ENCODE measurements around the gene KRT34. TPM values are rescaled to one million over a fixed set of nuclear protein-coding genes. Genes with fewer than 3 reads are reported as not detected.

Gene KRT34
- total RNA-seq, 4 donors from 2014 or later: not detected

DNA sequence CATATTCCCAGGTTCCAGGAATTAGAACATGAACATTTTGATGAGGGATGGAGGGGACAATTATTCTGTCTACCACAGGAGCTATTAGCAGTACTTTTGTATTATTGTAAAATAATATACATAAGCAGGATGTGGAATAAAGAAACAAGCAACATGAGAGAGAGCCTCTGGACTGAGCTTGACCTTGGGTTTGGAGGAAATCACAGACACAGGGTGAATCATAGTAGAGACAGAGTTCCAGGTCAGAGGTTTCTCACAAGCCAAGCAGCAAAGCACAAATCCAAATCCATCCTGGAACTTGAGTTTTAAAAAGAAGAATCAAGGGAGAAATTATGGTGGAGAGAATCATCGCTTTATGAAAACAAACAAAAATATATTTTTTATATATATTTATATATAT lies 10.2 kb upstream of the KRT34 start:
- H3K4me1 ChIP-seq: peaks cover 0 to 11% of the 10 kb centered on the region in 2 donors
- in situ Hi-C loops (cut with MboI; ENCODE audit: low sequenced_read_pairs in 4 of 4): no loop called here
- intact Hi-C loops (cut with DNase I; ENCODE audit: low total_unique reads): no loop called here
- H3K27me3 ChIP-seq: no peaks in the 10 kb centered on the region
- ATAC-seq: no peak
- no peaks in the 10 kb centered on the region for H3K36me3 ChIP-seq
- TF ChIP-seq, protein P1, sequence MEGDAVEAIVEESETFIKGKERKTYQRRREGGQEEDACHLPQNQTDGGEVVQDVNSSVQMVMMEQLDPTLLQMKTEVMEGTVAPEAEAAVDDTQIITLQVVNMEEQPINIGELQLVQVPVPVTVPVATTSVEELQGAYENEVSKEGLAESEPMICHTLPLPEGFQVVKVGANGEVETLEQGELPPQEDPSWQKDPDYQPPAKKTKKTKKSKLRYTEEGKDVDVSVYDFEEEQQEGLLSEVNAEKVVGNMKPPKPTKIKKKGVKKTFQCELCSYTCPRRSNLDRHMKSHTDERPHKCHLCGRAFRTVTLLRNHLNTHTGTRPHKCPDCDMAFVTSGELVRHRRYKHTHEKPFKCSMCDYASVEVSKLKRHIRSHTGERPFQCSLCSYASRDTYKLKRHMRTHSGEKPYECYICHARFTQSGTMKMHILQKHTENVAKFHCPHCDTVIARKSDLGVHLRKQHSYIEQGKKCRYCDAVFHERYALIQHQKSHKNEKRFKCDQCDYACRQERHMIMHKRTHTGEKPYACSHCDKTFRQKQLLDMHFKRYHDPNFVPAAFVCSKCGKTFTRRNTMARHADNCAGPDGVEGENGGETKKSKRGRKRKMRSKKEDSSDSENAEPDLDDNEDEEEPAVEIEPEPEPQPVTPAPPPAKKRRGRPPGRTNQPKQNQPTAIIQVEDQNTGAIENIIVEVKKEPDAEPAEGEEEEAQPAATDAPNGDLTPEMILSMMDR (IDR thresholded peaks at IDR 0.05 in 4 of 5, conservative IDR thresholded peaks at IDR 0.05 in 1 of 5): no peak
- no peak for TF ChIP-seq POLR2A (IDR thresholded peaks at IDR 0.05)
- no peak for DNase-seq
- H3K27ac ChIP-seq: no peak overlapping the region
- no peak overlapping the region for H3K4me3 ChIP-seq
- H3K9me3 ChIP-seq: no peaks in the 10 kb centered on the region

DNA sequence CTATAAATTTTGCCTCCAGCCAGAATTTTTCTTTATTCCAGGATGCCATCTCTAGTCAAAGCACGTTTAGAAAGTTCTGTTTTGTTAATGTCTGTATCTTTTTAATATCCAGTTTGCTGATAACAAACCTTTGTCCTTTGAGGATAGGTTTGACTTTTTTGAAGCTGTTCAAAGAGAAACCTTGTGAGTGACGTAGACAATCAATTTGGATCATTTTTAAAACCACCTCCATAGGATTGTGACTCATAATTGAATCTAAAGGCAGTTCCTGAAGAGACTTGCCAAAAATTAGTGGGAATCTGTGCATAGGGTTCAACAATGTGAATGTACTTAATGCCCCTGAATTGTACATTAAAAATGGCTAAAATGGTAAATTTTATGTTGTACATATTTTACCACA lies 9.4 kb upstream of the KRT34 start:
- DNase-seq: no peak
- in situ Hi-C loops (cut with MboI; ENCODE audit: low sequenced_read_pairs in 4 of 4): no loop called here
- ATAC-seq: no peak
- H3K4me3 ChIP-seq: no peak overlapping the region
- peaks cover 0 to 6% of the 10 kb centered on the region in 2 donors for H3K4me1 ChIP-seq
- no peak overlapping the region for H3K27ac ChIP-seq
- no peak for TF ChIP-seq POLR2A (IDR thresholded peaks at IDR 0.05)
- TF ChIP-seq, protein P1 (IDR thresholded peaks at IDR 0.05 in 4 of 5, conservative IDR thresholded peaks at IDR 0.05 in 1 of 5): no peak
- no peaks in the 10 kb centered on the region for H3K36me3 ChIP-seq
- no peaks in the 10 kb centered on the region for H3K27me3 ChIP-seq
- intact Hi-C loops (cut with DNase I; ENCODE audit: low total_unique reads): no loop called here
- H3K9me3 ChIP-seq: peaks cover 0 to 3% (median 1%) of the 10 kb centered on the region in 3 donors

DNA sequence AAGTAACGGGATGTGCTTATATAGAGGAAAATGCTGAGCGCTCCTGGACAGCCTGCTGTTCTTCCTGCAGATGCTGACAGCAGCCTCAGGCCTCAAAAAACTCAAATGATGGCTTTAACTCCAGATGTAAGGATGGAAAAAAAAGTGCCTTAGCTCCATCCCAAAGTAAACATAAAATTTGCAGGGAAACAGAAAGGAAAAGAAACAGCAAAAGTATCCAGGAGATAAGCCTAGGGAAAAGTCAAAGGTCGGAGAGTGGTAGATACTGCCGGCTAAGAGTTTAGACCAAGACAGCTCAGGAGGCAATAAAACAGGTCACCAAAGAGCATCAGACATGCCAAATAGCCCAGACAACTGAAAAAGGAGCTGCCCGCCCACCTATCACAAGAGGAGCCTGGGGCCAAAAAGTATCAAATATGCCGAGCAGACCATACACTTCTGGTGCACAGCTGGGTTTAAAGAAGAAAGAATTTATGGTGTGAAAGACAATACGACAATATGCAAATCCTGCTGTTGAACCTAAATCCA lies 8.4 kb upstream of the KRT34 start:
- Histone ChIP-seq H3K36me3 (no peaks in the 10 kb centered on the region), H3K9me3 (peaks cover 0 to 4% (median 3%) of the 10 kb centered on the region in 3 donors), H3K4me3 (no peak overlapping the region), H3K27me3 (no peaks in the 10 kb centered on the region), H3K4me1 (peaks cover 0 to 4% of the 10 kb centered on the region in 2 donors), H3K27ac (no peak overlapping the region)
- ATAC-seq: no peak
- intact Hi-C loops (cut with DNase I; ENCODE audit: low total_unique reads) (no loop called here), in situ Hi-C loops (cut with MboI; ENCODE audit: low sequenced_read_pairs in 4 of 4) (no loop called here)
- DNase-seq: no peak
- TF ChIP-seq POLR2A (IDR thresholded peaks at IDR 0.05): no peak
- TF ChIP-seq, protein P1 (IDR thresholded peaks at IDR 0.05 in 4 of 5, conservative IDR thresholded peaks at IDR 0.05 in 1 of 5): no peak

DNA sequence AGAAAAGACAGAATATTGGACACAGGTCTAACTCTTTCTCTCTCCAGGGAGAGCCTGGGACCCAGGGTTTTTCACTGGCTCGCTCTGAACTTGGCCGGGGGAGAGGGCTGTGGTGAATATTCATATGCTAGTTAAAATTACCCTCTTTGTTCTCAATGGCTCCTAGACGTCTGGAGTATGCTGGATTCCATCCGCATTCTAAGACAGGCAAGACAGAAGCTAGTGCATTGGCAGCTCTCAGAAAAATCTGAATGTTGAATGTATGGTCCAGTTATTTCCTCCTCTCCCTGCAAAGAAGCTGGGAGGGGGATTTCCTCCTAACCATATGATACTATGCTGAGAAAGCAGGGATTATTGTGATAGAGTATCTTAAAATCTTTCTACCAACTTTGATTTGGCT lies 5.6 kb upstream of the KRT34 start:
- TF ChIP-seq, protein P1 (IDR thresholded peaks at IDR 0.05 in 4 of 5, conservative IDR thresholded peaks at IDR 0.05 in 1 of 5): no peak
- TF ChIP-seq POLR2A (IDR thresholded peaks at IDR 0.05): no peak
- Histone ChIP-seq H3K36me3 (no peaks in the 10 kb centered on the region), H3K27me3 (no peaks in the 10 kb centered on the region), H3K27ac (no peak overlapping the region), H3K4me3 (no peak overlapping the region), H3K4me1 (no peaks in the 10 kb centered on the region), H3K9me3 (peaks cover 0 to 4% (median 3%) of the 10 kb centered on the region in 3 donors)
- ATAC-seq: no peak
- no peak for DNase-seq
- intact Hi-C loops (cut with DNase I; ENCODE audit: low total_unique reads) (no loop called here), in situ Hi-C loops (cut with MboI; ENCODE audit: low sequenced_read_pairs in 4 of 4) (no loop called here)

DNA sequence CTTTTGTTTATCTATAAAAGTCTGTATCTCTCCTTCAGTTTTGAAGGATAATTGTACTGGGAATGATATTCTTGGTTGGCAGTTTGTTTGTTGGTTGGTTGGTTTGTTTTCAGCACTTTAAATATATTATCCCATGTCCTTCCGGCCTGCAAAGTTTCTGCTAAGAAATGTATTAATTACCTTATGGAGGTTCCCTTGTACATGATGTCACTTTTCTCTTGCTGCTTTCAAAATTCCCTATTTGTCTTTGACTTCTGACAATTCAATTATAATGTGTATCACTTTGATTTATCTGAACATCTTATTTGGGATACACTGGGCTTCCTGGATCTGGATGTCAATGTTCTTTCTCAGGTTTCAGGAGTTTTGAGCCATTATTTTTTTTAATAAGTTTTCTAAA lies 4.1 kb upstream of the KRT34 start:
- ATAC-seq (no peak), DNase-seq (no peak)
- H3K9me3 ChIP-seq: peaks cover 0 to 4% (median 3%) of the 10 kb centered on the region in 3 donors
- in situ Hi-C loops (cut with MboI; ENCODE audit: low sequenced_read_pairs in 4 of 4): no loop called here
- intact Hi-C loops (cut with DNase I; ENCODE audit: low total_unique reads): no loop called here
- no peak overlapping the region for H3K27ac ChIP-seq
- no peaks in the 10 kb centered on the region for H3K4me1 ChIP-seq
- no peaks in the 10 kb centered on the region for H3K27me3 ChIP-seq
- TF ChIP-seq, protein P1 (IDR thresholded peaks at IDR 0.05 in 4 of 5, conservative IDR thresholded peaks at IDR 0.05 in 1 of 5): no peak
- no peak for TF ChIP-seq POLR2A (IDR thresholded peaks at IDR 0.05)
- no peak overlapping the region for H3K4me3 ChIP-seq
- H3K36me3 ChIP-seq: no peaks in the 10 kb centered on the region
